Uterus (tissue), 4 donors: ENCODE data around the gene KLK14. TPM values are rescaled to one million over a fixed set of nuclear protein-coding genes. Genes with fewer than 3 reads are reported as not detected.

Experiments
- DNase-seq, 2 donors: peaks; one replicate each; pipeline ENCODE4 v3.0.0-alpha.2; 2019 to 2020
- H3K27ac ChIP-seq, 2 donors: fragments of 200-600 bp; sonication (generic); 1 replicate in 1 of 2; 2 replicates in 1 of 2; pipeline ENCODE4 v1.5.1; 2016 to 2018
- H3K27me3 ChIP-seq, 2 donors: fragments of 200-600 bp; sonication (generic); one replicate each; pipeline ENCODE4 v1.5.1; 2018 to 2019; ENCODE audit warnings: control low read depth in 1 of 2
- H3K36me3 ChIP-seq, 2 donors: fragments of 200-600 bp; sonication (generic); one replicate each; pipeline ENCODE4 v1.5.1; 2019; ENCODE audit warnings: control low read depth in 1 of 2
- H3K4me1 ChIP-seq, 2 donors: fragments of 200-600 bp; sonication (generic); one replicate each; pipeline ENCODE4 v1.5.1; 2018 to 2019; ENCODE audit warnings: control low read depth in 1 of 2
- H3K4me3 ChIP-seq, 2 donors: fragments of 200-600 bp; sonication (generic); 1 replicate in 1 of 2; 2 replicates in 1 of 2; pipeline ENCODE4 v1.5.1; 2018 to 2019; ENCODE audit warnings: mild to moderate bottlenecking in 1 of 2
- H3K9me3 ChIP-seq, 2 donors: fragments of 200-600 bp; sonication (generic); one replicate each; pipeline ENCODE4 v1.5.1; 2019; ENCODE audit warnings: control low read depth in 1 of 2
- CTCF ChIP-seq, 4 experiments: fragments of 200-600 bp in 2 of 4; fragments of 450-650 bp in 2 of 4; sonication (generic) in 2 of 4; IDR thresholded peaks; one replicate each; pipeline ENCODE4 v1.5.1; 2016 to 2019; ENCODE audit warnings: antibody characterized with exemption in 4 of 4, mild to moderate bottlenecking in 2 of 4, moderate library complexity in 1 of 4
- POLR2A ChIP-seq, 2 donors: fragments of 450-650 bp; IDR thresholded peaks; one replicate each; pipeline ENCODE4 v1.6.1; 2016; ENCODE audit warnings: antibody characterized with exemption in 2 of 2, mild to moderate bottlenecking in 1 of 2, moderate library complexity in 1 of 2
- intact Hi-C: fragments of 100-400 bp; cut with DNase I; formaldehyde crosslinking; loops from one replicate; pipeline ENCODE4 v1.15.1; 2023; ENCODE audit warnings: low total_unique reads
- total RNA-seq, 4 donors: library from RNA; depleted of rRNA in 3 of 4; stranded (reverse); fragments of >200 nt in 3 of 4; gene quantifications; one replicate each; pipeline versions ENCODE4 v1.1.0 to v1.2.4, GENCODE V29; 2014 to 2023
- donor health status: DM: yes; HTN: yes; CAD: no.

Gene KLK14
- total RNA-seq, 4 donors from 2014 or later = 0.76 TPM; not detected in 3

GRCh38 chr19:51093101-51093500 is 10.4 kb upstream of the KLK14 start:
- TF ChIP-seq POLR2A (IDR thresholded peaks at IDR 0.05) (no peak), CTCF (IDR thresholded peaks at IDR 0.05) (no peak)
- Histone ChIP-seq H3K4me1 (no peaks in the 10 kb centered on the region), H3K9me3 (no peaks in the 10 kb centered on the region), H3K27me3 (no peaks in the 10 kb centered on the region), H3K27ac (no peak overlapping the region), H3K4me3 (no peak overlapping the region), H3K36me3 (no peaks in the 10 kb centered on the region)
- intact Hi-C loops = no loop called here
- DNase-seq = no peak

GRCh38 chr19:51091895-51092873 is 9.5 kb upstream of the KLK14 start:
- no peak for DNase-seq
- intact Hi-C loops = no loop called here
- Histone ChIP-seq H3K9me3 (no peaks in the 10 kb centered on the region), H3K27me3 (no peaks in the 10 kb centered on the region), H3K27ac (no peak overlapping the region), H3K36me3 (no peaks in the 10 kb centered on the region), H3K4me3 (no peak overlapping the region), H3K4me1 (no peaks in the 10 kb centered on the region)
- TF ChIP-seq POLR2A (IDR thresholded peaks at IDR 0.05) (no peak), CTCF (IDR thresholded peaks at IDR 0.05) (no peak)

- Histone ChIP-seq H3K4me3 (no peak overlapping the region), H3K27me3 (no peaks in the 10 kb centered on the region), H3K27ac (no peak overlapping the region), H3K9me3 (no peaks in the 10 kb centered on the region), H3K36me3 (no peaks in the 10 kb centered on the region), H3K4me1 (no peaks in the 10 kb centered on the region)
- no peak for DNase-seq
- TF ChIP-seq POLR2A (IDR thresholded peaks at IDR 0.05) = no peak
- intact Hi-C loops = no loop called here
These were observed 8.4 kb upstream of the KLK14 start for GRCh38 chr19:51091126-51091525.

GRCh38 chr19:51090471-51090870 is 7.8 kb upstream of the KLK14 start:
- intact Hi-C loops = no loop called here
- H3K4me1 ChIP-seq = no peaks in the 10 kb centered on the region
- no peaks in the 10 kb centered on the region for H3K36me3 ChIP-seq
- DNase-seq = no peak
- TF ChIP-seq CTCF (IDR thresholded peaks at IDR 0.05) (no peak), POLR2A (IDR thresholded peaks at IDR 0.05) (no peak)
- H3K27ac ChIP-seq = no peak overlapping the region
- no peaks in the 10 kb centered on the region for H3K9me3 ChIP-seq
- no peaks in the 10 kb centered on the region for H3K27me3 ChIP-seq
- H3K4me3 ChIP-seq = no peak overlapping the region

- H3K4me3 ChIP-seq = no peak overlapping the region
- no peaks in the 10 kb centered on the region for H3K9me3 ChIP-seq
- TF ChIP-seq CTCF (IDR thresholded peaks at IDR 0.05) (no peak), POLR2A (IDR thresholded peaks at IDR 0.05) (no peak)
- H3K36me3 ChIP-seq = no peaks in the 10 kb centered on the region
- no peak overlapping the region for H3K27ac ChIP-seq
- H3K27me3 ChIP-seq = no peaks in the 10 kb centered on the region
- no peaks in the 10 kb centered on the region for H3K4me1 ChIP-seq
- DNase-seq = no peak
- intact Hi-C loops = no loop called here
These were observed 7.1 kb upstream of the KLK14 start for GRCh38 chr19:51089786-51090185.
